Mesothelial cell of epicardium (in vitro differentiated cells): Measurements from ENCODE around the gene CCR7. TPM values are rescaled to one million over a fixed set of nuclear protein-coding genes. Genes with fewer than 3 reads are reported as not detected.

Source experiments
- DNase-seq, 2 experiments: peaks; one replicate each; pipeline ENCODE4 v3.0.0; 2021; ENCODE audit warnings: low spot score in 2 of 2; ENCODE audit not compliant: unreplicated experiment in 2 of 2
- H3K27ac Mint-ChIP-seq: 2 replicates; pipeline ENCODE4 v1.8.0; 2021; ENCODE audit warnings: mixed read lengths
- H3K27me3 Mint-ChIP-seq: 2 replicates; pipeline ENCODE4 v1.8.0; 2021; ENCODE audit warnings: low read depth, mixed read lengths
- H3K36me3 Mint-ChIP-seq: 2 replicates; pipeline ENCODE4 v1.8.0; 2021; ENCODE audit warnings: mixed read lengths
- H3K4me1 Mint-ChIP-seq: 2 replicates; pipeline ENCODE4 v1.8.0; 2021; ENCODE audit warnings: mixed read lengths
- H3K4me3 Mint-ChIP-seq: 2 replicates; pipeline ENCODE4 v1.8.0; 2021; ENCODE audit warnings: mild to moderate bottlenecking, moderate library complexity, mixed read lengths
- H3K9me3 Mint-ChIP-seq: 2 replicates; pipeline ENCODE4 v1.8.0; 2021; ENCODE audit warnings: mixed read lengths
- CTCF ChIP-seq: fragments of 200-600 bp; sonication (generic); IDR thresholded peaks from one replicate; pipeline ENCODE4 v1.5.0; 2021; ENCODE audit warnings: antibody characterized with exemption; ENCODE audit not compliant: unreplicated experiment
- total RNA-seq: library from RNA; stranded (reverse); gene quantifications from 3 replicates; pipeline ENCODE4 v1.2.1, GENCODE V29; 2021

CCR7 gene
- total RNA-seq, 1 donor from 2014 or later = 0.09 TPM

DNA sequence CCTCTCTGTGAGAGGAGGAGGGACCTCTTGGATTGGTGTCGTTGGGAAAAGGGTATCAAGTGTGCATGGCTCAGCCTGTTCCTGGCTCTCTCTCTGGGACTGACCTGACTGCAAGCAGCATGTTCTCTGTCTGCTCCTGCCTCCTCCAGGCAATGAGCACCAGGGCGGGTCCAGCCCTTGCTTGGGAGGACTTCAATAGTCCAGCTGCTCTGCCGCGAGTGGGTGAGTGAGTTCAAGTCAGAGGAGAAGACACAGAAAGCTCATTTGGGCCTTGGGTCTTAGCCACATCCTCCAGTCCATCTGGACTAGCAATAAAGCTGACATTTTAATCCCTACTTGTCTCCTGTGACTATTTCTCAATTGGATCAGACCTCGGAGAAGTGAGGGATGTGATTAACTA is 38.6 kb downstream of the CCR7 start:
- peaks cover 8% of the 10 kb centered on the region for H3K36me3 Mint-ChIP-seq
- H3K27me3 Mint-ChIP-seq = no peaks in the 10 kb centered on the region
- no peak for TF ChIP-seq CTCF
- peaks cover 10% of the 10 kb centered on the region for H3K4me1 Mint-ChIP-seq
- H3K9me3 Mint-ChIP-seq = peaks cover 9% of the 10 kb centered on the region
- H3K27ac Mint-ChIP-seq = no peak overlapping the region
- no peak overlapping the region for H3K4me3 Mint-ChIP-seq
- no peak for DNase-seq

GRCh38 chr17:40525294-40525693 is 40.0 kb downstream of the CCR7 start:
- H3K27me3 Mint-ChIP-seq = no peaks in the 10 kb centered on the region
- no peak for TF ChIP-seq CTCF
- H3K4me3 Mint-ChIP-seq = no peak overlapping the region
- peaks cover 9% of the 10 kb centered on the region for H3K9me3 Mint-ChIP-seq
- DNase-seq = no peak
- H3K4me1 Mint-ChIP-seq = peaks cover 14% of the 10 kb centered on the region
- H3K27ac Mint-ChIP-seq = no peak overlapping the region
- H3K36me3 Mint-ChIP-seq = peaks cover 8% of the 10 kb centered on the region

GRCh38 chr17:40524243-40524965 is 40.9 kb downstream of the CCR7 start:
- H3K9me3 Mint-ChIP-seq = peaks cover 9% of the 10 kb centered on the region
- peaks cover 14% of the 10 kb centered on the region for H3K4me1 Mint-ChIP-seq
- H3K27me3 Mint-ChIP-seq = no peaks in the 10 kb centered on the region
- no peak for DNase-seq
- no peak for TF ChIP-seq CTCF
- H3K4me3 Mint-ChIP-seq = no peak overlapping the region
- H3K27ac Mint-ChIP-seq = no peak overlapping the region
- peaks cover 8% of the 10 kb centered on the region for H3K36me3 Mint-ChIP-seq

- Mint-ChIP-seq H3K4me3 (no peak overlapping the region), H3K27me3 (peaks cover 2% of the 10 kb centered on the region), H3K27ac (no peak overlapping the region), H3K9me3 (peaks cover 9% of the 10 kb centered on the region), H3K4me1 (peaks cover 14% of the 10 kb centered on the region), H3K36me3 (peaks cover 8% of the 10 kb centered on the region)
- DNase-seq = no peak
- TF ChIP-seq CTCF = no peak
These were observed 42.3 kb downstream of the CCR7 start for GRCh38 chr17:40522961-40523310.

DNA sequence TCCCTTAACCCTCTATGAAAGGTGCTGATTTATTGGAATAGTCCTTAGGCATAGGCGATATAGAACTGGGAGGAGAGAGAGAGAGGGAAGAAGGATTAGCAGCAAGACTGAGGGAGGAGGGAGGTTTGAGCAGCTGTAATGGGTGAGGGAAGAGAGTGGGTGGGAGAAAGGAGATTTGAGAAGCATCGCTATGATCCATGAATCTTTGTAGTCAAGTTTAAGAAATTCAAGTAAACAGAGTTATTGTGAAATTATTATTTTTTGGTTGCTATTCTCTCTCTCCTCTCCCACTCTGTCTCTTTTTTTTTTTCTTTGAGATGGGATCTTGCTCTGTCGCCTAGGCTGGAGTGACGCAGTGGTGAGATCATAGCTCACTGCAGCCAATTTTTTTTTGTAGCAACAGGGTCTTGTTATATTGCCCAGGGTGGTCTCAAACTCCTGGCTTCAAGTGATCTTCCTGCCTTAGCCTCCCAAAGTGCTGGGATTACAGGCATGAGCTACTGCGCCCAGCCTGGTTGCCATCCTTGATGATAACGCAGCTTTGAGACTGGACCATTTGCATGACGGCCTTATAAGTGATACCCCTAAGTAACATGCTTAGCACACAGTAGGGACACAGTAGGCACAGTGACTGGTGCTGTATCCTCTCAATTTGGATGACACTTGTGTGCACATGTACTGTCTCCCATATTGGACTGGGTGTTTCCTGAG is 42.9 kb downstream of the CCR7 start:
- H3K9me3 Mint-ChIP-seq = peaks cover 9% of the 10 kb centered on the region
- TF ChIP-seq CTCF = no peak
- no peak for DNase-seq
- H3K4me1 Mint-ChIP-seq = peaks cover 14% of the 10 kb centered on the region
- H3K27ac Mint-ChIP-seq = no peak overlapping the region
- H3K36me3 Mint-ChIP-seq = peaks cover 8% of the 10 kb centered on the region
- no peak overlapping the region for H3K4me3 Mint-ChIP-seq
- peaks cover 2% of the 10 kb centered on the region for H3K27me3 Mint-ChIP-seq
